Activated naive CD8-positive, alpha-beta T cell treated with anti-CD3 and anti-CD28 coated beads, Interleukin-2, amount 50 U/mL, for 24 hours (primary cell): ENCODE results near the gene CYP26B1.
A peak's percentile ranks its signal among the peaks of the same experiment; 100 is the strongest.

Experiments used
- ATAC-seq: fragments of 150-1000 bp; cut with Tn5 transposase; one replicate; pipeline ENCODE4 v1.10.0; 2021
- DNase-seq: peaks from one replicate; pipeline ENCODE4 v3.0.0; 2021
- H3K27ac Mint-ChIP-seq: one replicate; pipeline ENCODE4 v1.8.0; 2021; ENCODE audit warnings: mild to moderate bottlenecking, mixed read lengths
- H3K27me3 Mint-ChIP-seq: one replicate; pipeline ENCODE4 v1.8.0; 2021; ENCODE audit warnings: mixed read lengths
- H3K36me3 Mint-ChIP-seq: one replicate; pipeline ENCODE4 v1.8.0; 2021; ENCODE audit warnings: low read depth, mixed read lengths
- H3K4me1 Mint-ChIP-seq: one replicate; pipeline ENCODE4 v1.8.0; 2021; ENCODE audit warnings: mixed read lengths
- H3K4me3 Mint-ChIP-seq: one replicate; pipeline ENCODE4 v1.8.0; 2021; ENCODE audit warnings: mild to moderate bottlenecking, moderate library complexity, mixed read lengths
- H3K9me3 Mint-ChIP-seq: one replicate; pipeline ENCODE4 v1.8.0; 2021; ENCODE audit warnings: mixed read lengths

CYP26B1 gene

GRCh38 chr2:72148837-72149555, 1.3 kb upstream of the CYP26B1 start:
- no peaks in the 10 kb centered on the region for H3K36me3 Mint-ChIP-seq
- peaks cover 62% of the 10 kb centered on the region for H3K27me3 Mint-ChIP-seq
- H3K4me1 Mint-ChIP-seq = peaks cover 32% of the 10 kb centered on the region
- no peaks in the 10 kb centered on the region for H3K9me3 Mint-ChIP-seq
- DNase-seq (peak; percentile 17), ATAC-seq (peak; percentile 4)
- H3K27ac Mint-ChIP-seq = no peak overlapping the region
- peak overlapping the region; percentile 71 for H3K4me3 Mint-ChIP-seq

- Mint-ChIP-seq H3K9me3 (no peaks in the 10 kb centered on the region), H3K27me3 (peaks cover 69% of the 10 kb centered on the region), H3K27ac (no peak overlapping the region), H3K36me3 (no peaks in the 10 kb centered on the region), H3K4me3 (peak overlapping the region; percentile 71), H3K4me1 (peaks cover 32% of the 10 kb centered on the region)
- ATAC-seq = no peak
- DNase-seq = no peak
Measured at GRCh38 chr2:72148003-72148836, 558 bp upstream of the CYP26B1 start.

GRCh38 chr2:72146347-72147302, 1.0 kb downstream of the CYP26B1 start:
- Mint-ChIP-seq H3K4me1 (peaks cover 32% of the 10 kb centered on the region), H3K4me3 (peak overlapping the region; percentile 37), H3K27ac (no peak overlapping the region), H3K36me3 (no peaks in the 10 kb centered on the region), H3K9me3 (no peaks in the 10 kb centered on the region), H3K27me3 (peaks cover 73% of the 10 kb centered on the region)
- DNase-seq (no peak), ATAC-seq (no peak)

GRCh38 chr2:72145658-72146329, 1.9 kb downstream of the CYP26B1 start:
- Mint-ChIP-seq H3K36me3 (no peaks in the 10 kb centered on the region), H3K4me1 (peaks cover 32% of the 10 kb centered on the region), H3K27me3 (peaks cover 65% of the 10 kb centered on the region), H3K9me3 (no peaks in the 10 kb centered on the region), H3K27ac (no peak overlapping the region), H3K4me3 (peak overlapping the region; percentile 42)
- no peak for DNase-seq
- ATAC-seq = no peak

- H3K9me3 Mint-ChIP-seq = no peaks in the 10 kb centered on the region
- H3K4me3 Mint-ChIP-seq = peak overlapping the region; percentile 42
- H3K27me3 Mint-ChIP-seq = peaks cover 61% of the 10 kb centered on the region
- ATAC-seq (no peak), DNase-seq (no peak)
- peaks cover 32% of the 10 kb centered on the region for H3K4me1 Mint-ChIP-seq
- no peaks in the 10 kb centered on the region for H3K36me3 Mint-ChIP-seq
- no peak overlapping the region for H3K27ac Mint-ChIP-seq
Measured at GRCh38 chr2:72145289-72145657, 2.4 kb downstream of the CYP26B1 start.

- H3K27me3 Mint-ChIP-seq = peaks cover 56% of the 10 kb centered on the region
- DNase-seq (no peak), ATAC-seq (no peak)
- H3K9me3 Mint-ChIP-seq = no peaks in the 10 kb centered on the region
- H3K27ac Mint-ChIP-seq = no peak overlapping the region
- peak overlapping the region; percentile 42 for H3K4me3 Mint-ChIP-seq
- no peaks in the 10 kb centered on the region for H3K36me3 Mint-ChIP-seq
- peaks cover 26% of the 10 kb centered on the region for H3K4me1 Mint-ChIP-seq
Measured at GRCh38 chr2:72144632-72145288, 2.9 kb downstream of the CYP26B1 start.

GRCh38 chr2:72144274-72144631, 3.4 kb downstream of the CYP26B1 start:
- ATAC-seq = no peak
- H3K4me1 Mint-ChIP-seq = peaks cover 21% of the 10 kb centered on the region
- H3K27me3 Mint-ChIP-seq = peaks cover 51% of the 10 kb centered on the region
- no peaks in the 10 kb centered on the region for H3K36me3 Mint-ChIP-seq
- no peak overlapping the region for H3K27ac Mint-ChIP-seq
- no peaks in the 10 kb centered on the region for H3K9me3 Mint-ChIP-seq
- no peak overlapping the region for H3K4me3 Mint-ChIP-seq
- no peak for DNase-seq

GRCh38 chr2:72143441-72144273, 4.0 kb downstream of the CYP26B1 start:
- peaks cover 47% of the 10 kb centered on the region for H3K27me3 Mint-ChIP-seq
- H3K27ac Mint-ChIP-seq = no peak overlapping the region
- peaks cover 17% of the 10 kb centered on the region for H3K4me1 Mint-ChIP-seq

GRCh38 chr2:72142570-72143440, 4.9 kb downstream of the CYP26B1 start:
- ATAC-seq (no peak), DNase-seq (no peak)
- Mint-ChIP-seq H3K27ac (no peak overlapping the region), H3K27me3 (peaks cover 41% of the 10 kb centered on the region), H3K4me1 (peaks cover 12% of the 10 kb centered on the region), H3K36me3 (no peaks in the 10 kb centered on the region), H3K4me3 (no peak overlapping the region), H3K9me3 (no peaks in the 10 kb centered on the region)

More at GRCh38 chr2:72143441-72144273, 4.0 kb downstream of the CYP26B1 start:
- DNase-seq = no peak
- no peaks in the 10 kb centered on the region for H3K9me3 Mint-ChIP-seq
- no peak overlapping the region for H3K4me3 Mint-ChIP-seq
- ATAC-seq = no peak
- no peaks in the 10 kb centered on the region for H3K36me3 Mint-ChIP-seq

- H3K9me3 Mint-ChIP-seq = no peaks in the 10 kb centered on the region
- H3K27me3 Mint-ChIP-seq = peaks cover 38% of the 10 kb centered on the region
- H3K4me3 Mint-ChIP-seq = no peak overlapping the region
- no peak for DNase-seq
- peaks cover 11% of the 10 kb centered on the region for H3K4me1 Mint-ChIP-seq
- no peak for ATAC-seq
- H3K36me3 Mint-ChIP-seq = no peaks in the 10 kb centered on the region
- no peak overlapping the region for H3K27ac Mint-ChIP-seq
Measured at GRCh38 chr2:72141881-72142451, 5.7 kb downstream of the CYP26B1 start.

GRCh38 chr2:72141032-72141645, 6.5 kb downstream of the CYP26B1 start:
- no peak for ATAC-seq
- H3K36me3 Mint-ChIP-seq = no peaks in the 10 kb centered on the region
- no peak overlapping the region for H3K27ac Mint-ChIP-seq
- H3K9me3 Mint-ChIP-seq = no peaks in the 10 kb centered on the region
- H3K4me1 Mint-ChIP-seq = peaks cover 5% of the 10 kb centered on the region
- no peak for DNase-seq
- peaks cover 29% of the 10 kb centered on the region for H3K27me3 Mint-ChIP-seq
- no peak overlapping the region for H3K4me3 Mint-ChIP-seq

GRCh38 chr2:72140621-72140960, 7.1 kb downstream of the CYP26B1 start:
- H3K9me3 Mint-ChIP-seq = no peaks in the 10 kb centered on the region
- H3K36me3 Mint-ChIP-seq = no peaks in the 10 kb centered on the region
- no peak overlapping the region for H3K27ac Mint-ChIP-seq
- H3K4me1 Mint-ChIP-seq = peaks cover 4% of the 10 kb centered on the region
- peaks cover 24% of the 10 kb centered on the region for H3K27me3 Mint-ChIP-seq
- ATAC-seq (no peak), DNase-seq (no peak)
- no peak overlapping the region for H3K4me3 Mint-ChIP-seq
